HL-60 (cell line): Measurements from ENCODE around the gene NBL1.

Source experiments
- DNase-seq, 2 experiments: peaks; one replicate each; pipeline ENCODE4 v3.0.0-alpha.2; 2010 to 2020; ENCODE audit warnings: low read depth in 1 of 2, low spot score in 1 of 2
- H3K27ac ChIP-seq: fragments of 250-450 bp; sonication (Bioruptor Pico); replicated peaks from 2 replicates; pipeline ENCODE4 v1.5.1; 2020; ENCODE audit warnings: mild to moderate bottlenecking, moderate library complexity
- H3K27me3 ChIP-seq: fragments of 250-450 bp; sonication (Bioruptor Pico); 2 replicates; pipeline ENCODE4 v1.5.1; 2021; ENCODE audit warnings: mild to moderate bottlenecking, moderate library complexity; ENCODE audit not compliant: insufficient read depth, poor library complexity, severe bottlenecking
- H3K4me3 ChIP-seq: replicated peaks from 2 replicates; pipeline ENCODE4 v1.5.1; 2011; ENCODE audit warnings: mild to moderate bottlenecking, control low read depth, low read length; ENCODE audit not compliant: insufficient read depth
- GABPA ChIP-seq: IDR thresholded peaks from 2 replicates; pipeline ENCODE4 v1.6.1; 2012; ENCODE audit warnings: low read depth
- POLR2AphosphoS5 ChIP-seq: IDR thresholded peaks from 2 replicates; pipeline ENCODE4 v1.6.1; 2012; ENCODE audit warnings: low read depth
- SPI1 ChIP-seq: IDR thresholded peaks from 2 replicates; pipeline ENCODE4 v1.6.1; 2012; ENCODE audit warnings: low read depth, mild to moderate bottlenecking, borderline replicate concordance
- TF ChIP-seq, protein P1 (sequence below): IDR thresholded peaks from one replicate; pipeline ENCODE4 v1.5.1; 2011; ENCODE audit warnings: low read length, control low read depth, inconsistent platforms; ENCODE audit not compliant: insufficient read depth
- TF ChIP-seq, protein P2 (sequence below): IDR thresholded peaks from 2 replicates; pipeline ENCODE4 v1.6.1; 2012; ENCODE audit warnings: low read depth; ENCODE audit not compliant: insufficient replicate concordance

Gene NBL1

DNA sequence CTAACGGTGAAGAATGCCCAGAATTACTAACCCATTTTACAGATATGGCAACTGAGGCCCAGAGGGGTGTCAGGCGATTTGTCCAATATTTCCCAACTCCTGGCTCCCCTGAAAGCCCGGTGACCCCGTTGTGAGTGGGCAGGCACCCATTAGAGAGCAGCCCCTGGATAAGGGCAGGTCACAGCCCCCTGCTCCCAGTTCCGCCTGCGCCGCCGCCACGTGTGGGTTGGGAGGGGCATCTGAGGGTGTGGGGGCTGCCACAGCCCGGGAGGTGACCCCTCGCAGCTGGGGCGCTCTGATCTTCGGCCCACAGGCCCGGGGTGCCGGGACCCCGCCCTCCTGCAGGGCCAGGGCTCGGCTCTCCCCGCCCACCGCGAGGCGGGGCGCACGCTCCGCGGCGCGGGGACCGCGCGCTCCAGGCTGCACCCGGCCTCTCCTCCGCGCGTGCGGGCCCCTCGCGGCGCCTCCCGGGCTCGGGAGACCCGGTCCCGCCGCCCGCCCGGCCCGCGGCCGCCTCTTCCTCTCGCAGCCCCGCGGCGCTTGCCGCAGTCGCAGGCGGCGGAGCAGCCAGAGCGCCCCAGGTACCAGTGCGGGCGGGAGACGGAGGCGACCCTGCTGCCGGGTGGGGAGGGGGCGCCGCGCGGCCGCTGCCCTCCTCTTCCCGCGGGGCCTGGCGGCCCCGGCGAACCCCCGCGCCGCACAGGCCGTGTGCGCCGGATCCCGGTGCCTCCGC lies 20.5 kb downstream of the NBL1 start, which contains the start of gene HTR6:
HTR6 (plus strand) TSS at position 423 of the 733 bp plus-strand sequence. CDS start 879 bp downstream, outside the sequence.
- peaks cover 40% of the 10 kb centered on the region for H3K27me3 ChIP-seq
- H3K4me3 ChIP-seq, result no peak within 1 kb of the TSS
- H3K27ac ChIP-seq, result no peak within 1 kb of the TSS
- no peak for DNase-seq
- TF ChIP-seq POLR2AphosphoS5 (no peak), SPI1 (no peak), GABPA (no peak)
- TF ChIP-seq, protein P1, sequence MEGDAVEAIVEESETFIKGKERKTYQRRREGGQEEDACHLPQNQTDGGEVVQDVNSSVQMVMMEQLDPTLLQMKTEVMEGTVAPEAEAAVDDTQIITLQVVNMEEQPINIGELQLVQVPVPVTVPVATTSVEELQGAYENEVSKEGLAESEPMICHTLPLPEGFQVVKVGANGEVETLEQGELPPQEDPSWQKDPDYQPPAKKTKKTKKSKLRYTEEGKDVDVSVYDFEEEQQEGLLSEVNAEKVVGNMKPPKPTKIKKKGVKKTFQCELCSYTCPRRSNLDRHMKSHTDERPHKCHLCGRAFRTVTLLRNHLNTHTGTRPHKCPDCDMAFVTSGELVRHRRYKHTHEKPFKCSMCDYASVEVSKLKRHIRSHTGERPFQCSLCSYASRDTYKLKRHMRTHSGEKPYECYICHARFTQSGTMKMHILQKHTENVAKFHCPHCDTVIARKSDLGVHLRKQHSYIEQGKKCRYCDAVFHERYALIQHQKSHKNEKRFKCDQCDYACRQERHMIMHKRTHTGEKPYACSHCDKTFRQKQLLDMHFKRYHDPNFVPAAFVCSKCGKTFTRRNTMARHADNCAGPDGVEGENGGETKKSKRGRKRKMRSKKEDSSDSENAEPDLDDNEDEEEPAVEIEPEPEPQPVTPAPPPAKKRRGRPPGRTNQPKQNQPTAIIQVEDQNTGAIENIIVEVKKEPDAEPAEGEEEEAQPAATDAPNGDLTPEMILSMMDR, result no peak
- TF ChIP-seq, protein P2, sequence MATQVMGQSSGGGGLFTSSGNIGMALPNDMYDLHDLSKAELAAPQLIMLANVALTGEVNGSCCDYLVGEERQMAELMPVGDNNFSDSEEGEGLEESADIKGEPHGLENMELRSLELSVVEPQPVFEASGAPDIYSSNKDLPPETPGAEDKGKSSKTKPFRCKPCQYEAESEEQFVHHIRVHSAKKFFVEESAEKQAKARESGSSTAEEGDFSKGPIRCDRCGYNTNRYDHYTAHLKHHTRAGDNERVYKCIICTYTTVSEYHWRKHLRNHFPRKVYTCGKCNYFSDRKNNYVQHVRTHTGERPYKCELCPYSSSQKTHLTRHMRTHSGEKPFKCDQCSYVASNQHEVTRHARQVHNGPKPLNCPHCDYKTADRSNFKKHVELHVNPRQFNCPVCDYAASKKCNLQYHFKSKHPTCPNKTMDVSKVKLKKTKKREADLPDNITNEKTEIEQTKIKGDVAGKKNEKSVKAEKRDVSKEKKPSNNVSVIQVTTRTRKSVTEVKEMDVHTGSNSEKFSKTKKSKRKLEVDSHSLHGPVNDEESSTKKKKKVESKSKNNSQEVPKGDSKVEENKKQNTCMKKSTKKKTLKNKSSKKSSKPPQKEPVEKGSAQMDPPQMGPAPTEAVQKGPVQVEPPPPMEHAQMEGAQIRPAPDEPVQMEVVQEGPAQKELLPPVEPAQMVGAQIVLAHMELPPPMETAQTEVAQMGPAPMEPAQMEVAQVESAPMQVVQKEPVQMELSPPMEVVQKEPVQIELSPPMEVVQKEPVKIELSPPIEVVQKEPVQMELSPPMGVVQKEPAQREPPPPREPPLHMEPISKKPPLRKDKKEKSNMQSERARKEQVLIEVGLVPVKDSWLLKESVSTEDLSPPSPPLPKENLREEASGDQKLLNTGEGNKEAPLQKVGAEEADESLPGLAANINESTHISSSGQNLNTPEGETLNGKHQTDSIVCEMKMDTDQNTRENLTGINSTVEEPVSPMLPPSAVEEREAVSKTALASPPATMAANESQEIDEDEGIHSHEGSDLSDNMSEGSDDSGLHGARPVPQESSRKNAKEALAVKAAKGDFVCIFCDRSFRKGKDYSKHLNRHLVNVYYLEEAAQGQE, result no peak

DNA sequence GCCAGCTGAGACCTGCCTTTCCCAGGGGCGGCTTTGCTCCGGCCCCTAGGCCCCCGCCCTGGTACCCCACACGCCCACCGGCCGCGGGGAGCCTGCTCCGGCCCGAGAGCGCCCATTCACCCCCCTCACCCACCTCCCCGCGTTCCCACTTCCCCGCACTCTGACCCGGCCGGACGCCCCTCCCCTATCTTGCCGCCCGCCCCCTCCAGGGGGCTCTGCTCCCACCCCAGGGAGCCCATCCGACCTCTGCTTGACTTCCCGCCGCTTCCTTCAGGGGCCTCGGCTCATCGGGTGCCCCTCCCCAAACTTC lies 21.0 kb downstream of the NBL1 start:
- Histone ChIP-seq H3K4me3 (no peak overlapping the region), H3K27ac (no peak overlapping the region), H3K27me3 (peaks cover 40% of the 10 kb centered on the region)
- TF ChIP-seq POLR2AphosphoS5 (no peak), GABPA (no peak), SPI1 (no peak)
- TF ChIP-seq, protein P2, result no peak
- TF ChIP-seq, protein P1, result no peak
- DNase-seq, result no peak

DNA sequence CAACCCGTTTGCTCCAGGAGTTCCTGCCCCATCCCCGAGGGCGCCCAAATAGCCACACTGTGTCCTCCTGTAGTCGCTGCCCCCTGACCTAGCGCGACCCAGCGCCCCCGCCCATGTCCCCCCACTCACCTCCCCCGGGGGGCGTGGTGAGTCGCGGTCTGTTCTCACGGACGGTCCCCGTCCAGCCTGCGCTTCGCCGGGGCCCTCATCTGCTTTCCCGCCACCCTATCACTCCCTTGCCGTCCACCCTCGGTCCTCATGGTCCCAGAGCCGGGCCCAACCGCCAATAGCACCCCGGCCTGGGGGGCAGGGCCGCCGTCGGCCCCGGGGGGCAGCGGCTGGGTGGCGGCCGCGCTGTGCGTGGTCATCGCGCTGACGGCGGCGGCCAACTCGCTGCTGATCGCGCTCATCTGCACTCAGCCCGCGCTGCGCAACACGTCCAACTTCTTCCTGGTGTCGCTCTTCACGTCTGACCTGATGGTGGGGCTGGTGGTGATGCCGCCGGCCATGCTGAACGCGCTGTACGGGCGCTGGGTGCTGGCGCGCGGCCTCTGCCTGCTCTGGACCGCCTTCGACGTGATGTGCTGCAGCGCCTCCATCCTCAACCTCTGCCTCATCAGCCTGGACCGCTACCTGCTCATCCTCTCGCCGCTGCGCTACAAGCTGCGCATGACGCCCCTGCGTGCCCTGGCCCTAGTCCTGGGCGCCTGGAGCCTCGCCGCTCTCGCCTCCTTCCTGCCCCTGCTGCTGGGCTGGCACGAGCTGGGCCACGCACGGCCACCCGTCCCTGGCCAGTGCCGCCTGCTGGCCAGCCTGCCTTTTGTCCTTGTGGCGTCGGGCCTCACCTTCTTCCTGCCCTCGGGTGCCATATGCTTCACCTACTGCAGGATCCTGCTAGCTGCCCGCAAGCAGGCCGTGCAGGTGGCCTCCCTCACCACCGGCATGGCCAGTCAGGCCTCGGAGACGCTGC lies 21.7 kb downstream of the NBL1 start:
- no peak for DNase-seq
- peaks cover 37% of the 10 kb centered on the region for H3K27me3 ChIP-seq
- no peak overlapping the region for H3K27ac ChIP-seq
- no peak overlapping the region for H3K4me3 ChIP-seq
- TF ChIP-seq SPI1, result no peak
- TF ChIP-seq POLR2AphosphoS5, result no peak
- TF ChIP-seq, protein P2, result no peak
- no peak for TF ChIP-seq GABPA
- TF ChIP-seq, protein P1, result no peak
